K562 (cell line): ENCODE results near the gene NF2. TPM values are rescaled to one million over a fixed set of nuclear protein-coding genes. Genes with fewer than 3 reads are reported as not detected.

ENCODE experiments used
- ATAC-seq: fragments of 200-7000 bp; cut with Tn5 transposase; 3 replicates; pipeline ENCODE4 v1.9.1; 2020; ENCODE audit warnings: moderate library complexity
- BruUV-seq: library from RNA; stranded (reverse); fragments of 400-500 nt; replicated peaks from 2 replicates; lab custom pipeline; 2021; lab: Mats Ljungman, UMichigan
- CTCF ChIA-PET: fragments of 300-600 bp; formaldehyde crosslinking; extraction: SDS; loops from one replicate; lab custom pipeline; 2021; ENCODE audit warnings: low intra/inter-chr PET ratio; lab: Yijun Ruan, JAX
- POLR2A ChIA-PET: fragments of 300-600, 350-650 bp; sonication (Branson Sonifier 250); formaldehyde crosslinking; extraction: SDS; loops from one replicate; lab custom pipeline; 2021; ENCODE audit warnings: antibody characterized with exemption, inconsistent platforms; lab: Yijun Ruan, JAX
- DNase-seq, 4 experiments: peaks; one replicate each; pipeline versions ENCODE4 v3.0.0 to v3.0.0-alpha.2; 2011 to 2018; ENCODE audit warnings: low spot score in 3 of 4, mixed read lengths in 3 of 4; ENCODE audit errors: extremely low read depth in 1 of 4
- FAIRE-seq: peaks from 2 replicates; lab custom pipeline; 2011; peaks lifted over from hg19 to GRCh38; lab: Jason Lieb, UNC
- H2AFZ ChIP-seq: 2 replicates; pipeline ENCODE4 v1.6.0; 2011; ENCODE audit warnings: low read depth, low read length, control low read depth, inconsistent platforms
- H3K27ac ChIP-seq: fragments of 200-600 bp; 3 replicates; pipeline ENCODE4 v1.8.0; 2011; ENCODE audit warnings: low read depth, mild to moderate bottlenecking, control low read depth, inconsistent platforms, low read length, moderate library complexity, mixed read lengths; ENCODE audit errors: extremely low read depth
- H3K27me3 ChIP-seq, 2 experiments: fragments of 300-600 bp in 1 of 2; 2 replicates in 1 of 2; 3 replicates in 1 of 2; pipeline versions ENCODE4 v1.6.0 to v1.8.0; 2011; ENCODE audit warnings: inconsistent platforms in 2 of 2, low read length in 2 of 2, mild to moderate bottlenecking in 1 of 2, mixed read lengths in 1 of 2, moderate library complexity in 1 of 2; ENCODE audit not compliant: control insufficient read depth in 2 of 2, insufficient read depth in 2 of 2
- H3K36me3 ChIP-seq: fragments of 300-600 bp; 3 replicates; pipeline ENCODE4 v1.8.0; 2011; ENCODE audit warnings: mild to moderate bottlenecking, low read length, inconsistent platforms; ENCODE audit not compliant: control insufficient read depth, insufficient read depth
- H3K4me1 ChIP-seq, 2 experiments: fragments of 200-600 bp in 1 of 2; replicated peaks in 1 of 2; 2 replicates in 1 of 2; 3 replicates in 1 of 2; pipeline versions ENCODE4 v1.5.1 to v1.8.0; 2011; ENCODE audit warnings: inconsistent platforms in 2 of 2, low read length in 2 of 2, mild to moderate bottlenecking in 1 of 2, mixed read lengths in 1 of 2, moderate library complexity in 1 of 2; ENCODE audit not compliant: control insufficient read depth in 2 of 2, insufficient read depth in 2 of 2
- H3K4me2 ChIP-seq: 2 replicates; pipeline ENCODE4 v1.6.1; 2011; ENCODE audit warnings: low read length, control low read depth, inconsistent platforms, mixed read lengths; ENCODE audit not compliant: insufficient read depth
- H3K4me3 ChIP-seq: fragments of 200-600 bp; sonication (generic), shearing (Covaris generic); 2 replicates; pipeline ENCODE4 v1.5.1; 2016; ENCODE audit warnings: control low read depth, inconsistent platforms
- H3K79me2 ChIP-seq: fragments of 200-600 bp; 3 replicates; pipeline ENCODE4 v1.8.0; 2011; ENCODE audit warnings: low read length, inconsistent platforms; ENCODE audit not compliant: control insufficient read depth, insufficient read depth
- H3K9ac ChIP-seq, 2 experiments: 2 replicates each; pipeline versions ENCODE4 v1.6.0 to v1.6.1; 2011; ENCODE audit warnings: low read depth in 2 of 2, low read length in 2 of 2, control low read depth in 1 of 2, inconsistent platforms in 1 of 2, mild to moderate bottlenecking in 1 of 2, mixed read lengths in 1 of 2; ENCODE audit not compliant: insufficient read depth in 1 of 2
- H3K9me1 ChIP-seq: one replicate; pipeline ENCODE4 v1.6.0; 2011; ENCODE audit warnings: inconsistent platforms, mild to moderate bottlenecking, low read length, moderate library complexity; ENCODE audit not compliant: control insufficient read depth, insufficient read depth
- H3K9me3 ChIP-seq: replicated peaks from 2 replicates; pipeline ENCODE4 v1.5.1; 2011; ENCODE audit warnings: low read depth, low read length, inconsistent platforms; ENCODE audit not compliant: control insufficient read depth, insufficient read depth
- H4K20me1 ChIP-seq: replicated peaks from 2 replicates; pipeline ENCODE4 v1.6.1; 2011; ENCODE audit warnings: low read length, inconsistent platforms, mixed read lengths; ENCODE audit not compliant: control insufficient read depth, insufficient read depth
- CUX1 ChIP-seq: fragments of 200-800 bp; sonication (Bioruptor generic); IDR thresholded peaks from 2 replicates; pipeline ENCODE4 v1.6.1; 2016; ENCODE audit warnings: missing genetic modification characterization, missing compliant biosample characterization
- HSF4 ChIP-seq: fragments of 250-450 bp; sonication (Bioruptor Pico); IDR thresholded peaks from 2 replicates; pipeline ENCODE4 v2.1.2; 2022; ENCODE audit warnings: mild to moderate bottlenecking, moderate library complexity, borderline replicate concordance
- MXI1 ChIP-seq: IDR thresholded peaks from 2 replicates; pipeline ENCODE4 v1.6.1; 2011; ENCODE audit warnings: low read depth, mild to moderate bottlenecking, improper control_type of control experiment, low read length
- RBM25 ChIP-seq: fragments of 200-400 bp; formaldehyde crosslinking; IDR thresholded peaks from 2 replicates; pipeline ENCODE4 v1.6.1; 2018; ENCODE audit warnings: low read length, low read depth, moderate library complexity; ENCODE audit not compliant: severe bottlenecking
- ZNF639 ChIP-seq, 2 experiments: fragments of 200-800 bp in 1 of 2; sonication (Bioruptor generic) in 1 of 2; sonication (generic) in 1 of 2; formaldehyde crosslinking in 1 of 2; IDR thresholded peaks in 1 of 2; conservative IDR thresholded peaks in 1 of 2; 2 replicates each; pipeline versions ENCODE4 v1.5.0 to v1.6.1; 2016 to 2020; ENCODE audit warnings: missing compliant biosample characterization in 1 of 2, missing genetic modification characterization in 1 of 2, missing genetic modification reagents in 1 of 2
- WGBS: fragments of 100-300 bp; shearing (Covaris generic); methylation state at CpG from one replicate; pipeline ENCODE4 v1.1.6; 2016; ENCODE audit warnings: low coverage, mixed read lengths; ENCODE audit not compliant: insufficient coverage; ENCODE audit errors: missing lambda C conversion rate; 5-methylcytosine and 5-hydroxymethylcytosine counted together
- in situ Hi-C: fragments of 300-500 bp; cut with MboI; formaldehyde crosslinking; loops from 4 replicates; pipeline ENCODE4 v1.15.0; 2018; ENCODE audit warnings: inconsistent platforms, mixed read lengths
- intact Hi-C: fragments of 100-400 bp; cut with micrococcal nuclease; formaldehyde crosslinking; loops from 2 replicates; pipeline ENCODE4 v1.14.2; 2022
- polyA plus RNA-seq, 8 experiments: library from polyadenylated mRNA; depleted of rRNA in 4 of 8; stranded (reverse) in 5 of 8; unstranded in 3 of 8; fragments of >200 nt; fragmentation: Nextera tagmentation in 2 of 8; fragmentation: Illumina TruSeq in 1 of 8; extraction: Ambion mirVana in 2 of 8; extraction: Trizol in 1 of 8; gene quantifications; 2 replicates each; pipeline versions ENCODE4 v1.2.1 to v1.2.3, GENCODE V29; 2011 to 2014; ENCODE audit warnings: inconsistent platforms in 1 of 8, missing spikeins in 1 of 8
- total RNA-seq, 7 experiments: library from RNA; depleted of rRNA in 6 of 7; stranded (reverse); fragments of >200 nt in 6 of 7; fragmentation: Illumina TruSeq in 2 of 7; extraction: Trizol in 2 of 7; gene quantifications; 2 replicates each; pipeline versions ENCODE4 v1.2.1 to v1.2.3, GENCODE V29; 2011 to 2021; ENCODE audit warnings: low replicate concordance in 1 of 7
- TF ChIP-seq, protein P1 (sequence below): fragments of 450-650 bp; formaldehyde crosslinking; IDR thresholded peaks from 2 replicates; pipeline ENCODE4 v1.4.0; 2022; ENCODE audit warnings: mild to moderate bottlenecking, moderate library complexity

The NF2 gene
- total and polyA plus RNA-seq, 9 of the 15 experiments (the other 6 are each of a cell fraction or from before 2014, with no cell fraction given): 2.2 to 32.5 (median 15.2) TPM

DNA sequence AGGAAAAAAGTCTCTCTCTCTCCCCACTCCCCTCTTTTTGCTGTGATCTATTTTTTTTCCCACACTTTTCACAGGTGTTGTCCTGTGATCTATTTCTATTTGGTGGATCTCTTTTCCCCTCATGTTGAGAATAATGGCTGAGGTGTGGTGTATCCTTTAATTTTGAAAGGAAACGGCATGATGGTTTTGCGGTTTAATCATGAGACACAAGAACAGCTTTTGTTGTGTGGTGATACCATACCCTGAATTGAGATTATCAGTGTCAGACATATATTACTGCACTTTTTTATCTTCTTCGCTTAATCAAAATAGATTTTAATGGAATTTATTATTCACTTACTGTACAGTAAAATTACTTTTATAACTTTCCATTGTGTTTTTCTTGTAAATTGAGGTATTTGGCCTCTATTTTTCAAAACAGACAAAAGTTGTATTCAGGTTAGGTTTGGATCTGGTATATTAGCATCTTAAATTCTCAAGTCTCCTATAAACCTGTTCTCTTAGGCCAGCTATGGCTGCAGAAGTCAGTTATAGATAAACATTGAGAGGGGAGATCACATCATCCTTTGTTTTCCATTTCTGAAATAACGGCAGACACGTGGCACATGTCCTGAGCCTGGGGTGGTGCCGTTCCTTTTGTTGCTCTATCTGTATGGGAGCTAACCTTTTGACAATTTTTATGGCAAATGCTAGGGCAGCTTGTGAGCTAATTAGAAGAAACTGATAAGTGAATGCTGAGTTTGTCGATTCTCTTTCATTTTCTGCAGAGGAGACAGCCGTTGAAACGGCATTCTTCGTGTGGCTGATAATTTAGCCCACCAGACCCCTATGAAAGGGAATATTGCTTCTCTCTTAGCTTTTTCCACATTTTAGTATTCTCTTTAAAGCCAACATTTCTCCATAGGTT lies 25.8 kb downstream of the NF2 start:
- H2AFZ ChIP-seq: no peak overlapping the region
- FAIRE-seq: no peak
- no peak overlapping the region for H3K4me2 ChIP-seq
- no peak overlapping the region for H3K27ac ChIP-seq
- no peak for ATAC-seq
- ChIA-PET CTCF (no interaction called here), POLR2A (no interaction called here)
- H3K9ac ChIP-seq: no peak overlapping the region
- 49% methylated on average over 10 of the region's 10 CpGs for WGBS
- H3K9me1 ChIP-seq: no peaks in the 10 kb centered on the region
- no peaks in the 10 kb centered on the region for H3K9me3 ChIP-seq
- H3K4me3 ChIP-seq: no peak overlapping the region
- no TSS peak for BruUV-seq
- peaks cover 9% of the 10 kb centered on the region; the same call in 2 of the 3 replicates for H3K36me3 ChIP-seq
- intact Hi-C loops (no loop called here), in situ Hi-C loops (no loop called here)
- H3K4me1 ChIP-seq: peaks cover 4 to 14% of the 10 kb centered on the region in 2 experiments; a peak in 4 of 5 replicates
- peaks cover 72% of the 10 kb centered on the region for H3K79me2 ChIP-seq
- DNase-seq: peak in 1 of 4 experiments; percentile 11
- peaks cover 11% of the 10 kb centered on the region; the same call in 1 of the 2 replicates for H4K20me1 ChIP-seq
- no peaks in the 10 kb centered on the region for H3K27me3 ChIP-seq
- TF ChIP-seq, protein P1, sequence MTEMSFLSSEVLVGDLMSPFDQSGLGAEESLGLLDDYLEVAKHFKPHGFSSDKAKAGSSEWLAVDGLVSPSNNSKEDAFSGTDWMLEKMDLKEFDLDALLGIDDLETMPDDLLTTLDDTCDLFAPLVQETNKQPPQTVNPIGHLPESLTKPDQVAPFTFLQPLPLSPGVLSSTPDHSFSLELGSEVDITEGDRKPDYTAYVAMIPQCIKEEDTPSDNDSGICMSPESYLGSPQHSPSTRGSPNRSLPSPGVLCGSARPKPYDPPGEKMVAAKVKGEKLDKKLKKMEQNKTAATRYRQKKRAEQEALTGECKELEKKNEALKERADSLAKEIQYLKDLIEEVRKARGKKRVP (CRISPR knock-in tag): no peak
- TF ChIP-seq ZNF639 (CRISPR knock-in tag; conservative IDR thresholded peaks at IDR 0.05 in 1 of 2, IDR thresholded peaks at IDR 0.05 in 1 of 2): no peak
- TF ChIP-seq RBM25: no peak
- TF ChIP-seq MXI1: no peak
- TF ChIP-seq HSF4: no peak
- no peak for TF ChIP-seq CUX1 (CRISPR knock-in tag)
